ENCODE results near the gene CCL25.

- TF ChIP-seq EP300 (IDR thresholded peaks at IDR 0.05; ENCODE audit: borderline replicate concordance) (no peak), YY1 (IDR thresholded peaks at IDR 0.05; ENCODE audit: low read depth) (no peak), REST (IDR thresholded peaks at IDR 0.05; ENCODE audit: low read depth) (no peak), CEBPB (IDR thresholded peaks at IDR 0.05) (no peak), MAX (IDR thresholded peaks at IDR 0.05) (no peak)
Observed at GRCh38 chr19:8046569-8047165, 5.9 kb upstream of the CCL25 start.

Measured in Ishikawa (cell line).